GM23338 (cell line): Measurements from ENCODE around the gene HS6ST2.

Experiments used
- CREB1 ChIP-seq: fragments of 250-450 bp; sonication (Bioruptor Pico); IDR thresholded peaks from 2 replicates; pipeline ENCODE4 v1.5.0; 2020; ENCODE audit warnings: low read depth, mild to moderate bottlenecking, moderate library complexity
- CTCF ChIP-seq, 2 experiments: fragments of 200-600 bp in 1 of 2; sonication (generic) in 1 of 2; conservative IDR thresholded peaks; 2 replicates each; pipeline versions ENCODE4 v1.5.1 to v1.6.1; 2016 to 2017; ENCODE audit warnings: antibody characterized with exemption in 2 of 2, low read depth in 2 of 2, mild to moderate bottlenecking in 2 of 2, moderate library complexity in 1 of 2
- EZH2 ChIP-seq: fragments of 200-600 bp; sonication (generic); IDR thresholded peaks from one replicate; pipeline ENCODE4 v1.8.0; 2017; ENCODE audit warnings: antibody characterized with exemption, mild to moderate bottlenecking, low read depth; ENCODE audit not compliant: unreplicated experiment
- POLR2AphosphoS5 ChIP-seq: IDR thresholded peaks from 2 replicates; pipeline ENCODE4 v1.6.1; 2016; ENCODE audit warnings: antibody characterized with exemption, low read depth

DNA sequence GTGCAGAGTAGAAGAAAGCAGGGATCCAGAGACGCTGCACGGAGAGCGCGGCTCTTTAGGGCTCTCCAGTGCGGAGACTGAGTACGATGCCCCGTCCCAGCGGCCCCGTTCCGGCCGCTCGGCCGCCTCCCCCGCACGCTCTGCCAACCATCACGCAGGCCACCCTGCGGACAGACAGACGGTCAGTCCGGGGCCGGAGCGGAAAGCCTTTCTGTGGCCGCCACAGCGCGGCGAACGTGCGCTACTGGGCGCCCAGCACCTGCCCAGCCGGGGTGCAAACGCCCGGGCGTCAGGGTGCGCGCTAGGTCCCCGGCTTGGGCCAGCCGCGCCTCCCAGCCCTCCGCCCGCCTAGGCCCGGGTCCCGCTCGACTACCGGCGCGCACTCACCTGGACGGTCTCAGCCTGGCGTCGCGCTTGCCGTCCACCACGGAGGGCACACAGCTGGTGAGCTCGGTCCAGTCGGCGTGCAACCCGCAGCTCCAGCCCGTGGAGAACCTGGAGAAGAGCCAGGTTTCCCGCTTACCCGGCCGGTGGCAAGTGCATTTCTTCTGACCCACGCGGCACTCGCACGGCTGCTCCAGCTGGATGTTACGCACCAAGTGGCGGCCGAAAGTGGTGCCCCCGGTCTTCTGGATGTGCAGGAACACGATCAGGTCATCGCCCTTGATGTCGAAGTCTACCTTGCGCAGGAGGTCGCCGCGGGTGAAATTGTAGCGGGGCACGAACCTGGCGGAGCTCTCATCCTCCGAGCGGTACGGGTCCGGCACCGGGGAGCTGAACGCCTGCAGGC, 1.8 kb downstream of the HS6ST2 start:
- TF ChIP-seq EZH2 (no peak), CREB1 (CRISPR knock-in tag) (no peak), CTCF (conservative IDR thresholded peaks at IDR 0.05; ENCODE audit: low read depth in 2 of 2) (no peak), POLR2AphosphoS5 (no peak)
